Hepatocyte (in vitro differentiated cells): ENCODE data around the gene TBC1D2. TPM values are rescaled to one million over a fixed set of nuclear protein-coding genes. Genes with fewer than 3 reads are reported as not detected.

Experiments used
- DNase-seq: peaks from one replicate; pipeline ENCODE4 v3.0.0-alpha.2; 2016; ENCODE audit warnings: low spot score
- H2AFZ ChIP-seq: fragments of 200-600 bp; sonication (generic); 2 replicates; pipeline ENCODE4 v1.6.0; 2016; ENCODE audit warnings: antibody characterized with exemption, mild to moderate bottlenecking
- H3K27ac ChIP-seq: fragments of 200-600 bp; sonication (generic); 2 replicates; pipeline ENCODE4 v1.5.1; 2016; ENCODE audit warnings: mild to moderate bottlenecking
- H3K27me3 ChIP-seq: fragments of 200-600 bp; sonication (generic); 2 replicates; pipeline ENCODE4 v1.6.1; 2016
- H3K36me3 ChIP-seq: fragments of 200-600 bp; sonication (generic); replicated peaks from 2 replicates; pipeline ENCODE4 v1.5.1; 2016; ENCODE audit warnings: low read depth; ENCODE audit not compliant: insufficient read depth
- H3K4me1 ChIP-seq: fragments of 200-600 bp; sonication (generic); 2 replicates; pipeline ENCODE4 v1.5.1; 2016; ENCODE audit warnings: mild to moderate bottlenecking, moderate library complexity; ENCODE audit not compliant: insufficient read depth
- H3K4me2 ChIP-seq: fragments of 200-600 bp; sonication (generic); 2 replicates; pipeline ENCODE4 v1.6.0; 2016
- H3K4me3 ChIP-seq: fragments of 200-600 bp; sonication (generic); 2 replicates; pipeline ENCODE4 v1.5.1; 2016; ENCODE audit warnings: mild to moderate bottlenecking
- H3K79me2 ChIP-seq: fragments of 200-600 bp; sonication (generic); 2 replicates; pipeline ENCODE4 v1.6.0; 2017; ENCODE audit warnings: mild to moderate bottlenecking
- H3K9me2 ChIP-seq: fragments of 200-600 bp; sonication (generic); replicated peaks from 2 replicates; pipeline ENCODE4 v1.6.0; 2017; ENCODE audit warnings: mild to moderate bottlenecking; ENCODE audit not compliant: insufficient read depth
- H3K9me3 ChIP-seq: fragments of 200-600 bp; sonication (generic); 2 replicates; pipeline ENCODE4 v1.5.1; 2016; ENCODE audit warnings: low read depth, mild to moderate bottlenecking
- H4K20me1 ChIP-seq: fragments of 200-600 bp; sonication (generic); 2 replicates; pipeline ENCODE4 v1.6.0; 2016; ENCODE audit warnings: mild to moderate bottlenecking; ENCODE audit not compliant: insufficient read depth, poor library complexity, severe bottlenecking
- CTCF ChIP-seq: fragments of 200-600 bp; sonication (generic); IDR thresholded peaks from 2 replicates; pipeline ENCODE4 v1.5.1; 2016; ENCODE audit warnings: antibody characterized with exemption, mild to moderate bottlenecking; ENCODE audit not compliant: poor library complexity
- EZH2 ChIP-seq: fragments of 200-600 bp; sonication (generic); IDR thresholded peaks from 2 replicates; pipeline ENCODE4 v1.6.1; 2016; ENCODE audit warnings: antibody characterized with exemption, mild to moderate bottlenecking, borderline replicate concordance
- EZH2phosphoT487 ChIP-seq: fragments of 200-600 bp; sonication (generic); IDR thresholded peaks from one replicate; pipeline ENCODE4 v1.6.1; 2018; ENCODE audit warnings: antibody characterized with exemption, mild to moderate bottlenecking, low read depth, moderate library complexity; ENCODE audit not compliant: unreplicated experiment, severe bottlenecking
- WGBS: methylation state at CpG from one replicate; pipeline ENCODE4 v1.1.6; 2016; ENCODE audit warnings: low lambda C conversion rate; ENCODE audit errors: missing lambda C conversion rate; 5-methylcytosine and 5-hydroxymethylcytosine counted together
- polyA plus RNA-seq: library from polyadenylated mRNA; unstranded; fragments of >200 nt; fragmentation: Nextera tagmentation; extraction: Ambion mirVana; gene quantifications from 2 replicates; pipeline ENCODE4 v1.2.1, GENCODE V29; 2016
- total RNA-seq: library from RNA; depleted of rRNA; stranded (reverse); fragments of >200 nt; gene quantifications from 2 replicates; pipeline ENCODE4 v1.2.3, GENCODE V29; 2014

Gene TBC1D2
- total and polyA plus RNA-seq, 2 experiments from 2014 or later = 20.0 to 31.6 TPM

- Histone ChIP-seq H3K27me3 (no peaks in the 10 kb centered on the region), H3K27ac (no peak overlapping the region), H3K4me1 (no peaks in the 10 kb centered on the region), H3K79me2 (no peaks in the 10 kb centered on the region), H3K4me3 (no peak overlapping the region), H2AFZ (no peak overlapping the region), H3K36me3 (no peaks in the 10 kb centered on the region), H4K20me1 (no peaks in the 10 kb centered on the region), H3K9me3 (no peaks in the 10 kb centered on the region), H3K9me2 (no peaks in the 10 kb centered on the region), H3K4me2 (no peak overlapping the region)
- 87% methylated on average over 13 of the region's 13 CpGs for WGBS
- DNase-seq = no peak
- TF ChIP-seq EZH2phosphoT487 (no peak), EZH2 (no peak), CTCF (no peak)
Observed at GRCh38 chr9:98302938-98303632, 47.6 kb upstream of the TBC1D2 start.

GRCh38 chr9:98302150-98302549 is 46.7 kb upstream of the TBC1D2 start:
- no peaks in the 10 kb centered on the region for H3K9me3 ChIP-seq
- no peaks in the 10 kb centered on the region for H3K27me3 ChIP-seq
- H3K79me2 ChIP-seq = no peaks in the 10 kb centered on the region
- no peak overlapping the region for H2AFZ ChIP-seq
- WGBS = 88% methylated on average over 5 of the region's 5 CpGs
- DNase-seq = no peak
- no peaks in the 10 kb centered on the region for H4K20me1 ChIP-seq
- H3K27ac ChIP-seq = no peak overlapping the region
- no peak overlapping the region for H3K4me2 ChIP-seq
- H3K36me3 ChIP-seq = no peaks in the 10 kb centered on the region
- no peaks in the 10 kb centered on the region for H3K9me2 ChIP-seq
- TF ChIP-seq EZH2 (no peak), CTCF (no peak), EZH2phosphoT487 (no peak)
- H3K4me3 ChIP-seq = no peak overlapping the region
- no peaks in the 10 kb centered on the region for H3K4me1 ChIP-seq

- H3K4me1 ChIP-seq = no peaks in the 10 kb centered on the region
- H3K79me2 ChIP-seq = no peaks in the 10 kb centered on the region
- no peak for DNase-seq
- H2AFZ ChIP-seq = no peak overlapping the region
- no peaks in the 10 kb centered on the region for H3K27me3 ChIP-seq
- H3K36me3 ChIP-seq = no peaks in the 10 kb centered on the region
- TF ChIP-seq CTCF (no peak), EZH2phosphoT487 (no peak), EZH2 (no peak)
- H3K27ac ChIP-seq = no peak overlapping the region
- H3K9me2 ChIP-seq = no peaks in the 10 kb centered on the region
- H4K20me1 ChIP-seq = no peaks in the 10 kb centered on the region
- WGBS = 79% methylated on average over 3 of the region's 3 CpGs
- no peak overlapping the region for H3K4me2 ChIP-seq
- H3K9me3 ChIP-seq = no peaks in the 10 kb centered on the region
- no peak overlapping the region for H3K4me3 ChIP-seq
Observed at GRCh38 chr9:98300611-98301010, 45.2 kb upstream of the TBC1D2 start.

GRCh38 chr9:98298476-98298875 is 43.0 kb upstream of the TBC1D2 start:
- H3K79me2 ChIP-seq = no peaks in the 10 kb centered on the region
- no peak for DNase-seq
- TF ChIP-seq EZH2 = no peak
- no peak for TF ChIP-seq EZH2phosphoT487
- TF ChIP-seq CTCF = no peak

More at GRCh38 chr9:98298476-98298875, 43.0 kb upstream of the TBC1D2 start:
- Histone ChIP-seq H3K36me3 (no peaks in the 10 kb centered on the region), H3K4me3 (no peak overlapping the region), H4K20me1 (no peaks in the 10 kb centered on the region), H3K9me3 (no peaks in the 10 kb centered on the region), H3K4me1 (no peaks in the 10 kb centered on the region), H3K4me2 (no peak overlapping the region), H3K27me3 (no peaks in the 10 kb centered on the region), H2AFZ (no peak overlapping the region), H3K9me2 (no peaks in the 10 kb centered on the region), H3K27ac (no peak overlapping the region)
